HUES64 (cell line): ENCODE measurements around the gene PRR33.

Source experiments
- H3K27ac ChIP-seq: 2 replicates; pipeline ENCODE4 v1.7.0; 2013; ENCODE audit warnings: low read depth, low read length, inconsistent platforms
- H3K27me3 ChIP-seq: 2 replicates; pipeline ENCODE4 v1.6.1; 2013; ENCODE audit warnings: mild to moderate bottlenecking, low read length; ENCODE audit not compliant: insufficient read depth
- H3K36me3 ChIP-seq: 2 replicates; pipeline ENCODE4 v1.6.1; 2013; ENCODE audit warnings: mild to moderate bottlenecking, low read length; ENCODE audit not compliant: insufficient read depth
- H3K4me1 ChIP-seq: 2 replicates; pipeline ENCODE4 v1.6.1; 2013; ENCODE audit warnings: mild to moderate bottlenecking, low read length, moderate library complexity; ENCODE audit not compliant: insufficient read depth
- H3K4me3 ChIP-seq: 2 replicates; pipeline ENCODE4 v1.5.1; 2013; ENCODE audit warnings: mild to moderate bottlenecking, low read length, moderate library complexity
- H3K9ac ChIP-seq: 2 replicates; pipeline ENCODE4 v1.6.1; 2013; ENCODE audit warnings: mild to moderate bottlenecking, low read depth, low read length
- H3K9me3 ChIP-seq: 2 replicates; pipeline ENCODE4 v1.6.1; 2013; ENCODE audit warnings: low read depth, low read length; ENCODE audit not compliant: insufficient read depth
- WGBS: fragments of 150-250, 120-280 bp; methylation state at CpG from one replicate; pipeline ENCODE4 v1.1.7; 2013; ENCODE audit warnings: missing lambda C conversion rate; 5-methylcytosine and 5-hydroxymethylcytosine counted together

PRR33 gene

DNA sequence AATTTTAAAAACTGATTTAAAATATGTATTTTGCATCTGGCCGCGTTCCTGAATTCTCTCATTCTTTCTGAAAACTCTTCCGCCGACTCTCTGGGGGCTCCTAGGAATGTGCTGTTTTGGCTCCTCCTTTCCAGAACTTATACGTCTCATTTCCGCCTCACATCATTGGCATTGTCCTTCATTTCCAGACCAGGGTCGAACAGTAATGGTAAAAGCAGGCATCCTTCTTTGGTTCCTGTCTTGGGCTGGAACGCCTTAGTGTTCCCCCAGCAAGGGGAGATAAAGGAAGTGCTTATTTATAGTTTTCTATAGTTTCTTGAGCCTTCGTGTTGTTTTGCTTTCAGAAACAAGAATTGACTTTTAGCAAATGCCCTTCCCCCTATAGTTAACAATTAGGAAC is 16.9 kb upstream of the PRR33 start:
- no peak overlapping the region for H3K27ac ChIP-seq
- H3K9me3 ChIP-seq: no peaks in the 10 kb centered on the region
- H3K36me3 ChIP-seq: no peaks in the 10 kb centered on the region
- WGBS: 74% methylated on average over 8 of the region's 9 CpGs
- H3K27me3 ChIP-seq: no peaks in the 10 kb centered on the region
- H3K4me1 ChIP-seq: peaks cover 14% of the 10 kb centered on the region
- H3K9ac ChIP-seq: no peak overlapping the region
- no peak overlapping the region for H3K4me3 ChIP-seq

DNA sequence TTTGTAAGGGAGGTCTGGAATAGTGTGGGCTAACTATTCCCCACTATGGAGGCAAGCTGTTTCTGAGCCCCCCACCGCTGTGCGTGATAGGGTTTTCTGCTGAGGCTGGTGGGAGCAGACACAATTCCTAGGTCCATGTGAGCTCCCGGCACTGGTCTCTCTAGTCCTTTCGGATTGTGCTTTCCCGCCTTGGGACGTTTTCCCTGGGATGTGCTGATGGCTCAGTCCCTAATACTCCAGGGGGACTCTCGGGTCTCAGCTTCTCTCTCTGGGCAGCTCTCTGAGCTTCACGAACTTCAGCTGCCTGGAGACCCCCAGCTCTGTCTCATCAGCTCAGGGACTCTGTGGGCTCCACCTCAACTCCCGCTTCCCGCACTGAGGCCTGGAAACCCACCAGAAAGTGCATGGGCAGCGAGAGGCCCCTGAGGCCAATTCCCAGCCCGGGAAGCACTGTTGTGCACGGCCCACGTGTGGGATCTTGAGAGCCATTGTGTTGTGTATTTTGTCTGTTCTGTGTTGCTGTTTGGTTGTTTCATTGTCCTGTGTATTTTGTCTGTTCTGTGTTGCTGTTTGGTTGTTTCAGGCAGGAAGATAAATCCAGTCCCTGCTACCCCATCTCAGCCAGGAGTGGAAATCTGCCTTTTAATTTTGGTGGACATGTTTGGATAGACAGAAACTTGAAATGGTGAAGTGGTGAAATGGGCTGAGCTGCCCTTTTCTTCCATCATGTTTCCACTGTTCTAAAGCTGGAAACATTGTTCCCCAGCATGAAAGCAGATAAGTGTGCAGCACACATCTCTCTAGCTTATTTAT is 15.1 kb upstream of the PRR33 start:
- H3K27ac ChIP-seq: no peak overlapping the region
- H3K9ac ChIP-seq: no peak overlapping the region
- 71% methylated on average over 14 of the region's 14 CpGs for WGBS

DNA sequence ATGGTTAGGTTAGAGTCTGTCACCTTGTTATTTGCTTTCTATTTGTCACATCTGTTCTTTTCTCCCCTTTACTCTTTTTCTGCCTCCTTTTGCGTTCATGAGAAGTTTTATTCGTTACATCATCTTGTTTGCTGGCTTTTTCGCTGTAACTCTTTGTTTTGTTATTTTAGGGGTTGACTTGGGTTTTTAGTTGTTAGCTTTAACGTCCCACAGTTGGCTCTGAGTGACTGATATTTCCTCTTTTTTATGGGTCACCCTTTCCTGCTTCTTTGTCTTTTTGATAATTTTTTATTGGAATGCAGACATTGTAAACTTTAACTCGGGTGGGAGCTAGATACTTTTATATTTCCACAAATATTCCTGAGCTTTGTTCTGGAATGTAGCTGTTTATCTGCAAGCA is 14.5 kb upstream of the PRR33 start:
- H3K9me3 ChIP-seq: no peaks in the 10 kb centered on the region
- H3K27me3 ChIP-seq: no peaks in the 10 kb centered on the region
- H3K27ac ChIP-seq: no peak overlapping the region
- H3K9ac ChIP-seq: no peak overlapping the region
- peaks cover 19% of the 10 kb centered on the region for H3K4me1 ChIP-seq
- 75% methylated on average over 4 of the region's 5 CpGs for WGBS
- no peak overlapping the region for H3K4me3 ChIP-seq
- no peaks in the 10 kb centered on the region for H3K36me3 ChIP-seq

More for the DNA sequence above, 15.1 kb upstream of the PRR33 start:
- Histone ChIP-seq H3K27me3 (no peaks in the 10 kb centered on the region), H3K9me3 (no peaks in the 10 kb centered on the region), H3K4me1 (peaks cover 14% of the 10 kb centered on the region), H3K36me3 (no peaks in the 10 kb centered on the region), H3K4me3 (no peak overlapping the region)

DNA sequence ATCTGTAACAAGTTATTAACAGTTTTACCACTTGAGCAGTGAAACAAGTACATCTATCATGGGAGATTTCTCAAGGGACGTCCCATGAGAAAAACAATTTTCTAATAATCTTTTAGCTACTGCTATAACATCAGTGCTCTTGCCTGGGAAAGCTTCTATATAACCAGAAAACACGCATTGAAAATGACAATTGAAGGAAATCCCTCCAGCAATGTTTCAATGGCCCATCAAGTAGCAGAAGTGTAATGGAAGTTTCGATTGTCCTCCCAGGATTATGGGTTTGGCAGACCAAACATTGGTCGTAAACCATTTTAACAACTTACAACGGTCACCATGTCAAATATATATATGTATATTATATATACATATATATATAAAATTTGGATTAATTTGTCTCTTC is 8.0 kb upstream of the PRR33 start:
- WGBS: 97% methylated on average over 3 of the region's 5 CpGs
- no peaks in the 10 kb centered on the region for H3K9me3 ChIP-seq
- H3K9ac ChIP-seq: no peak overlapping the region
- no peaks in the 10 kb centered on the region for H3K27me3 ChIP-seq
- no peak overlapping the region for H3K4me3 ChIP-seq
- H3K36me3 ChIP-seq: no peaks in the 10 kb centered on the region
- no peak overlapping the region for H3K27ac ChIP-seq
- peaks cover 5% of the 10 kb centered on the region; the same call in 1 of the 2 replicates for H3K4me1 ChIP-seq

DNA sequence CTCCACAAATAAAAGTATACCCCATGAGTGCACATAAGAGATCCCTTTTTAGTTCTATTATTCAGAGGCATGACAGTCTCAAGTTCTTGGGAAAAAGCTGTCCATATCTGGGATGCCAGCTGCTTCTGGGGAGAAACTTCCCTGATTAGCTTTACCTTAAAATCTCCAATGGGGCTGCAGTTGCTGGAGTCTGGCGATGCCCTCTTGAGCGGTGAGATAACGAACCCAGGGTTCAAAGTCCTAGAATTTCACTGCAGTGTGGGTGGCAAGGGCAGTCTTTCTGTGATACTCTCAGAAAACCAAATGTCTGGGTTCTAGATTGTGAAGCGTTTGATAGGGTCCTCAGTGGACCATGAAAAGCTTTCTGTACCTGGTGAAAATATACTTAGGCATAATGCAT is 7.4 kb upstream of the PRR33 start:
- H3K9ac ChIP-seq: no peak overlapping the region
- no peak overlapping the region for H3K27ac ChIP-seq
- H3K9me3 ChIP-seq: no peaks in the 10 kb centered on the region
- no peak overlapping the region for H3K4me3 ChIP-seq
- H3K36me3 ChIP-seq: no peaks in the 10 kb centered on the region
- 90% methylated on average over 4 of the region's 4 CpGs for WGBS
- H3K4me1 ChIP-seq: peaks cover 5% of the 10 kb centered on the region; the same call in 1 of the 2 replicates
- H3K27me3 ChIP-seq: no peaks in the 10 kb centered on the region

DNA sequence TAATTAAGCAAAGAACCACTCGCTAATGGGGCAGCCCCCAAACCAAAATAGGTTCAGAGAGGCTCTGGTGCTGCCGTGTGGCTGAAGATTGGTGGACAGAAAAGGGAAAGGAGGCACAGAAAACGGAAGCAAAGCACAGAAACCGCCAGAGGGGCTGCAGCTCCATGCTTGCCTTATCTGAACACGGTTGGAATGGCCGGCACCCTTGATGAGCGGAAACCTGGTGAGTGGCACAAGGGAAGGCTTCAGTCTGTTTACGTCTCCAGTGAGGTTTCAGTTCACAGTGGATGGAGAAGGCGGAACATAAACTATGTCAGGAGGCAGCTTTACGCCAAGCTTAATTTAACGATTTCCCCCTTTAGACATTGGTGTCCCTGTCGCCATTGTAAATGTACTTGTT is 5.2 kb upstream of the PRR33 start:
- 92% methylated on average over 12 of the region's 12 CpGs for WGBS
- Histone ChIP-seq H3K4me3 (no peak overlapping the region), H3K36me3 (no peaks in the 10 kb centered on the region), H3K4me1 (peaks cover 5% of the 10 kb centered on the region; the same call in 1 of the 2 replicates), H3K27ac (no peak overlapping the region), H3K27me3 (no peaks in the 10 kb centered on the region), H3K9ac (no peak overlapping the region), H3K9me3 (no peaks in the 10 kb centered on the region)

DNA sequence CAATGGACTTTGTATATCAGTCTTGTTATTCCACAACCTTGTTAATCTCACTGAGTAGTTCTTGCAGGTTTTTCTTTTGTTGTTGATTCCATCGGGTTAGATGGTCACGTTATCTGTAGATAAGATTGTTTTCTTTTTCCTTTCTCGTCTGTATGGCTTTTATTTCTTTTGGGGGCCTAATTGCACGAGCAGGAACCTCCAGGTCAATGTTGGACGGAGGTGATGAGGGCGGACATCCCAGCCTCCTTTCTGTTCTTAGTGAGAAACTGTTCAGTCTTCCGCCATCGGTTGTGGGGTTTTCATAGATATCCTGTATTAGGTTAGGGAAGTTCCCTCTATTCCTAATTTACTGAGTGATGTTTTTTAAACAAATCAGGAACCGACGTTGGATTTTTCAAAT is 4.8 kb upstream of the PRR33 start:
- Histone ChIP-seq H3K9me3 (no peaks in the 10 kb centered on the region), H3K36me3 (no peaks in the 10 kb centered on the region), H3K4me1 (peaks cover 3% of the 10 kb centered on the region; the same call in 1 of the 2 replicates), H3K9ac (no peak overlapping the region), H3K27ac (no peak overlapping the region), H3K27me3 (no peaks in the 10 kb centered on the region), H3K4me3 (no peak overlapping the region)
- WGBS: 90% methylated on average over 6 of the region's 10 CpGs

DNA sequence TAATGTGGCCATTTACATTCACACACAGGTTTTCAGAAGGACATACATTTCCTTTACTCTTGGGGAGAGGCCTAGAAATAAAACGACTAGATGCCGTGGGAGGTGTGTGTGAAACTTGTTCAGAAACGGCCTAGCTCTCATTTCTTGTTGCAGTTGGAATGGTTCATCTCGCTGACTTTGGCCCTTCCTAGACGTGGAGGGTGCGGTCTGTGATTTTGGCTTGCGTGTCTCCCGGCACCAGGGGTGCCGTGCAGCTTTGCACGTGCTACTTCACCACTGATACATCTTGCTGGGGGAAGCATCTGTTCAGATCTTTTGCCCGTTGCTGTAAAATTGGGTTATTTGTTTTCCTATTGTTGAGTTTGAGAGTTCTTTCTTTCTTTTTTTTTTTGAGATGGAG is 3.1 kb upstream of the PRR33 start:
- H3K27me3 ChIP-seq: no peaks in the 10 kb centered on the region
- WGBS: 94% methylated on average over 11 of the region's 11 CpGs

DNA sequence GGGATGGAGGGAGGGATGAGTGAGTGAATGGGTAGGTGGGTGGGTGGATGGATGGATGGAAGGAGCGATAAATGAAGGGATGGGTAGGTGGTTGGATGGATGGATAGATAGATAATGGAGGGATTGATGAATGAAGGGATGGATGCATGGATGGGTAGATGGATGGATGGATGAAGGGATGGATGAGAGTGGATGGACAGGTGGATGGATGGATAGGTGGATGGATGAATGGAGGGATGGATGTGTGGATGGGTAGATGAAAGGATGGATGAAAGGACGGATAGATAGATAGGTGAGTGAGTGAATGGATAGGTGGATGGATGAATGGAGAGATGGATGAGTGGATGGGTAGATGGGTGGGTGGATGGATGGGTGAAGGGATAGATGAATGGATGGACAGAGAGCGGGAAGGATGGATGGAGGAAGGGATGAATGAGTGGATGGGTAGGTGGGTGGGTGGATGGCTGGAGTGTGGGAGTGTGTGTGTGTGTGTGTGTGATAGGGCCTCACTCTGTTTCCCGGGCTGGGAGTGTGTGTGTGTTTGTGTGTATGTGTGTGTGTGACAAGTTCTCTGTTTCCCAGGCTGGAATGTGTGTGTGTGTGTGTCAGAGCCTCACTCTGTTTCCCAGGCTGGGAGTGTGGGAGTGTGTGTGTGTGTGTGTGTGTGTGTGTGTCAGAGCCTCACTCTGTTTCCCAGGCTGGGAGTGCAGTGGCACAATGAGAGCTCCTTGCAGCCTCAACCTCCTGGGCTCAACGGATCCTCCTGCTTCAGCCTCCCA is 2.1 kb upstream of the PRR33 start:
- 91% methylated on average over 5 of the region's 5 CpGs for WGBS
- H3K27me3 ChIP-seq: no peaks in the 10 kb centered on the region
- H3K4me1 ChIP-seq: no peaks in the 10 kb centered on the region
- no peaks in the 10 kb centered on the region for H3K36me3 ChIP-seq
- no peak overlapping the region for H3K9ac ChIP-seq
- H3K4me3 ChIP-seq: no peak overlapping the region
- no peak overlapping the region for H3K27ac ChIP-seq
- no peaks in the 10 kb centered on the region for H3K9me3 ChIP-seq

More for the DNA sequence above, 3.1 kb upstream of the PRR33 start:
- Histone ChIP-seq H3K9me3 (no peaks in the 10 kb centered on the region), H3K4me1 (no peaks in the 10 kb centered on the region), H3K9ac (no peak overlapping the region), H3K27ac (no peak overlapping the region), H3K4me3 (no peak overlapping the region), H3K36me3 (no peaks in the 10 kb centered on the region)

DNA sequence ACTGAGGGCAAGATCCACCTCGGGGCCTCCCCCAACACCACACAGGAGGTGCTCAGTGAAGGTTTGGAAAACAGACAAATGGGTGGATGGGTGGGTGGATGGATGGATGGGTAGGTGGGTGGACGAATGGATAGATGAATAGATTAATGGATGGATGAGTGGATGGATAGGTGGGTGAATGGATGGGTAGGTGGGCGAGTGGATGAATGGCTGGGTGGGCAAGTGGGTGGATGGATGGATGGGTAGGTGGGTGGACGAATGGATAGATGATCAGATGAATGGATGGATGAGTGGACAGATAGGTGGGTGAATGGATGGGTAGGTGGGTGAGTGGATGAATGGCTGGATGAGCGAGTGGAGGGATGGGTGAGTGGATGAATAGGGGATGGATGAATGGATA is 863 bp upstream of the PRR33 start:
- H3K27me3 ChIP-seq: no peaks in the 10 kb centered on the region
- no peak overlapping the region for H3K27ac ChIP-seq
- WGBS: 79% methylated on average over 5 of the region's 5 CpGs
- no peak overlapping the region for H3K9ac ChIP-seq
- H3K36me3 ChIP-seq: no peaks in the 10 kb centered on the region
- no peaks in the 10 kb centered on the region for H3K9me3 ChIP-seq
- no peak overlapping the region for H3K4me3 ChIP-seq
- H3K4me1 ChIP-seq: no peaks in the 10 kb centered on the region

DNA sequence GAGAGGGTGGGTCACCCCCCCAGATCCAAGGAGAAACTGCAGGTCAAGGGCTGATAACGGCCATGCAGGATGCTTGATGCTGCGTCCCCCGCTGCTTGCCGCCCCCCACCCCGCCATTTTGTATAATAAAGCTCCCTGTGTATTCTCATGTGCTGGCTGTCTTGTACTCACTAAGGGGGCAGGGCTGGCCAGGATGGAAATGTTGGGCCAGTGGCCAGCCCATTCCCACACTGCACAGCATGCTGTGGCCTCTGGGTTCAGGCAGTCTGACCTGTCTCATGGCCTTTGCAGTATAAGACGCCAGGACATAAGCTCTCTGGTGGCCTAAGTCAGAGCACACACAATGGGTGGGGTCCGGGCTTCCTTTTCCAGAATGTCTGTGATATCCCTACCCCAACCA is 421 bp upstream of the PRR33 start:
- H3K4me1 ChIP-seq: no peaks in the 10 kb centered on the region

More for the DNA sequence above, 421 bp upstream of the PRR33 start:
- WGBS: 95% methylated on average over 7 of the region's 7 CpGs
- no peak overlapping the region for H3K27ac ChIP-seq
- no peak overlapping the region for H3K4me3 ChIP-seq
- no peaks in the 10 kb centered on the region for H3K9me3 ChIP-seq
- no peak overlapping the region for H3K9ac ChIP-seq
- H3K36me3 ChIP-seq: no peaks in the 10 kb centered on the region
- no peaks in the 10 kb centered on the region for H3K27me3 ChIP-seq
